A204.1 (cell line): Measurements from ENCODE around the gene PRKCA.

ENCODE experiments used
- FAIRE-seq: peaks from 2 replicates; lab custom pipeline; 2012; peaks lifted over from hg19 to GRCh38; lab: Jason Lieb, UNC

The PRKCA gene

DNA sequence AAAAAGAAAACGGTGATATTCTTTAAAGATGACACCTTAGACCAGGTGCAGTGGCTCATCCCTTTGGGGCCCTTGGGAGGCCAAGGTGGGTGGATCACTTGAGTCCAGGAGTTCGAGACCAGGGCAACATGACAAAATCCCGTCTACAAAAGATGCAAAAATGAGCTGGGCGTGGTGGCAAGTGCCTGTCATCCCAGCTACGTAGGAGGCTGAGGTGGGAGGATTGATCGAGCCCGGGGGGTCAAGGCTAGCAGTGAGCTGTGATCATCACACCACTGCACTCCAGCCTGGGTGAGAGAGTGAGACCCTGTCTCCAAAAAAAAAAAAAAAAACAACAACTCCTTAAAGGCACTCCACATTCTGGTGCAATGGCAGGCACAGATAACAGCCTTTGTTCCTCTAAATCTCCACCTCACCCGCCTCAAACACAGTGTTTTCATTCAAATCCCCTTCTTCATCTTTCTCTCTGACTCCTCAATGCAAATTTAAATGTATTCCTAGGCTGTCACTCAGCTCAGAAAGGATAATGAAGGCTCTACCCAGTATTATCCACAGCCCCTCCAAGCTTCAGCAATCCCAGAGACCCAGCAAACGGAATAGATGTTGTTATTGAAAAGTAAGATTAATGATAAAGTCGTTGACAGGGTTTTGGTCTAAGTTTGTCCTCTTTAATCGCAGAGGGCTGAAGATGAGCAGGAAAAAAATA lies 476.3 kb downstream of the PRKCA start:
- FAIRE-seq, result no peak

DNA sequence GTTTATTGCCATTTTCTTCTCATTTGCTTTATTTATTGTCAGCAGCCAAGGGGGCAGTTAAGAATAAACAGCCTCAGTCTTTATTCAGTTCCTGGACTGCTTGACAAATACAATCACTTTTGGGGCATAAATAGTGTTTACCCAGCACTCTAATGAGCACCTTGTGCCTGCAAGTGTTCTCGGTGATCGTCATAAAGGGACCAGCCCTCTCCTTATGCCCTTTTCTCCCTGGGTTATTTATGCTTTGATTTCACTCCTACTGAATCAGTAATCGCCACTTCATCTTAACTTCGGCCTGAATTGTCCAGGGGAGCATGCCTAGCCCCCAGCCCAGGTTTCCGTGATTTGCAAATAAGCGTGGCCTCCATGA lies 476.8 kb downstream of the PRKCA start:
- no peak for FAIRE-seq

- no peak for FAIRE-seq
Measured at GRCh38 chr17:66781135-66781534, 478.7 kb downstream of the PRKCA start.

DNA sequence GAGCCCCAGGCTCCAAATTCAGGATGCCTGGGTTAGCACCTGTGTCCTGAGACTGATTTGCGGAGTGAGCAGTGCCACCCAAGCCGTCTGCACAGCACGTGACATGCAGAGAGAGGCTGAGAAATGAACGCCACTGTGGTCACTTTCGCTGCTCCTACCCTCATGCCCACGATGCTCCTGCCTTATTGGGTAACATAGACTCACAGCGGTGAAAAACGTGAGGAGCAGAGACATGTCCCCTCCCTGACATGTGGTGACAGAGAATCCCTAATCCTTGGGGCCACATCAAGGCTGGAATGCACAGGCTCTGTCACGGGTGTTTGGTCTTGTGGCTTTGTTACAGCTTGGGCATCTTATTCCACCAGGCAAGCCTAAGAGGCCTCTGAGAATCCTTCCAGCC lies 480.4 kb downstream of the PRKCA start:
- FAIRE-seq, result no peak

DNA sequence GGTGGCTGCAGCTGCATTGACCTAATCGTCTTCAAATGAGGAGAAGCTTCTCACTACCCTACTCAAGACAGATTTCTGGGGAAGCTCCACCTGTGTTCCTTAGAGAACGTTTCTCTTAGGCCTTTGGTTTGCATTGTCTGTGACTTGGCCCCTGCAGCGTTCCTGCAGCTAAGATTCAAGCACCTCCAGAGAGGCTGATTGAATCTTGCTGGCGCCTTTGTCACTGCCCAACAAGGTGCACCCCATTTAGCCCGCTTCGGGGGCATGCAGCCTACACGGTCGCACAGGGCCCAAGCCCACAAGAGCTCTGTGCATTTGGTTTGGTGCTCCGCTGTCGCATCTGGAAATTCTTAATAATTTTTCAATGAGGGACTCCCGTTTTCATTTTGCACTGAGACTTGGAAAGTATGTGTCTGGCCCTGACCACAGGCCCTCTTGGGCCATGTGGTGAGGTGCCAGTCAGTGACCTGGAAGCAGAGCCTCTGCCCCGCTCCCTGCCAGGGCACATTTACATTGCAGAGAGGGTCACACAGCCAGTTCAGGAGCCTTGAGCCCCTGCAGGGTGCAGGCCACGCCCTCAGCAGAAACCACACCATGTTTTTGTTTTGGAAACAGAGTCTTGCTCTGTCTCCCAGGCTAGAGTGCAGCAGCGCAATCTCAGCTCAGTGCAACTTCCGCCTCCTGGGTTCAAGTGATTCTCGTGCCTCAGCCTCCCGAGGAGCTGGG lies 481.4 kb downstream of the PRKCA start:
- FAIRE-seq, result no peak

GRCh38 chr17:66784621-66785364 lies 482.4 kb downstream of the PRKCA start:
- FAIRE-seq, result no peak

DNA sequence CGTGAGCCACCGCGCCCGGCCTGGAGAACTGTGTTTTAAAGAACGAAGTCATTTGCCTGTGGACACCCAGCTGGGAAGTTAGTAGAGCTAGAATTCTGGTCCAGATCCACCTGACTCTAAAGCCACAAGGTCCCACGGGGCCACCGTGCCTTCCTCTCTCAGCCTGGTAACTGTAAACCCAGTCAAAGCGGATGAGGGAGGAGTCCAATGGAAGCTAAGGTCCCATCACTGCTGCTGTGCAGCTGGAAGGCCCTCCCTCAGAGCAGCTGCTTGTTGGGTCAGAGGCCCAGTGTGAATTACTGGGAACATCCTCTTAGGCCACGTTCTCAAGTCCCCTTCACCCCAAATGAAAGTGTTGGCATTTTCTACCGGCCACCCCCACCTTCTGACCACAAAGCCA lies 483.7 kb downstream of the PRKCA start:
- no peak for FAIRE-seq

DNA sequence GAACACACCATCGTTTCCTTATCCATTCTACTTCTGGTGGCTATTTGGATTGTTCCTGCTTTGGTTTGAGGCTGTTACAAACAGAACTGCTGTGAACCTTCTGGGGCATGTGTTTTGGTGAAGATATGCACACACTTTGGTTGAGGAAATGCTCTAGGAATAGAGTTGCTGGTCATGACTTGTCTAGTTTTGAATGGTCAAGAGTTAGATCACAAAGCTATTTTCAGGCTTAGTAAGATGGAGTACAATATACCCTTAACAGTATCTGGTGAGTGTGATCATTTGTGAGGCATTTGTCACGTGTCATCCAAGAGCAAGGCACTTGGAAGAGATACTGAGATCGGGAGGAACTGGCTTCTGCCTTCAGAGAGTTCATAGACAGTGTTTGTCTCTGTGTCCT lies 485.5 kb downstream of the PRKCA start:
- no peak for FAIRE-seq

GRCh38 chr17:66789093-66789492 lies 486.7 kb downstream of the PRKCA start:
- no peak for FAIRE-seq

GRCh38 chr17:66789961-66790437 lies 487.6 kb downstream of the PRKCA start:
- FAIRE-seq, result no peak

- FAIRE-seq, result no peak
Measured at GRCh38 chr17:66790501-66791061, 488.2 kb downstream of the PRKCA start.

DNA sequence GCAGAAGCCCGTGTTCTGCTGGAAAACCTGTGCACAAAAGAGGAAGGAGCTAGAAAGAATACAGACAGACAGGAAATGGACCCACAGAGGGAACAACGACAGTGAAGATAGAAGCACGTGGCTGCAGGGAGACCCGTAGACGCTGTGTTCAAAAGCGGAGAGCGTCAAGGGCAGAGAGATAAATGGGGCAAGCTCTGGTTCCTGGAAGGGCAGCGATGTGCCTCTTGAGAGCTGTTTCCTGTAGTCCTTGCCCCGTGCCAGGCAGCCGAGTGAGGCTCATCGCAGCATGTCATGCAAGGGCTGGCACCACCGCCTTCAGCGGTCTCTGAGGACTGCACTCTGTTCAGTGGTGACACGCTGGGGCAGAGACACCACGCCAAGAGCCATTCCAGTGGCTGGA lies 488.9 kb downstream of the PRKCA start:
- no peak for FAIRE-seq

GRCh38 chr17:66793814-66794213 lies 491.4 kb downstream of the PRKCA start:
- FAIRE-seq, result no peak

GRCh38 chr17:66795486-66795885 lies 493.1 kb downstream of the PRKCA start:
- FAIRE-seq, result no peak

DNA sequence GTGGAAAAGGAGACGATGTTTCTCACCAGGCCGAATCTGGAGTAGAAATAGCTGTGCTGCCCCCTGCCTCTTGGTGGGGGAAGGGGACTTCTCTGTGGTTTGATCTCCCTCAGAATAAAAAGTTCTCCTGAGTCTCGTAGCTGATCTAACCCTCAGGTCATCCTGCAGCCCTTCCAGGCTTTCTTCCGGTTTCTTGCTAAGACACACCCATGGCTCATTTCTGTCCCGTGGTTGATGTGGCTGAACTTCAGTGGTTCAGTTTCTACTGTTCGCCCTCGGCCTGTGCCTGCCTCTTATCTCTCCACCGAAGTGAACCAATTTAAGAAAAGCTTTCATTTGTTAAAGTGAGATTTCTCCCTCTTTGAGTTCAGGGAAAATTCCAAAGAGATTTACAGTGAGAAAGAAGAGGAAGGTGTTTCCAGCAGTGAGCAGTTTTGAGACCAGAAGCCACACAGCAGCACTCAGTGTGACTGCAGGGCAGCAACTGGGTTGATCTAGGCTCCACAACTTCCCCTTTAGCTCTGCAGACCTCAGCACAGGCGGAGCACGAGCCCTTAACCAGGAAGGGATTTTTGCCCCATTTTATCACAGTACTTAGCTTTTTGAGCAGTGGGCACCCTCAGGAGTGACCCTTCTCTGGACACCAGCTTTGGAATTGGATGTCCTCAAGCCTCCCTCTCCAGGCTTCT lies 497.6 kb downstream of the PRKCA start:
- no peak for FAIRE-seq

DNA sequence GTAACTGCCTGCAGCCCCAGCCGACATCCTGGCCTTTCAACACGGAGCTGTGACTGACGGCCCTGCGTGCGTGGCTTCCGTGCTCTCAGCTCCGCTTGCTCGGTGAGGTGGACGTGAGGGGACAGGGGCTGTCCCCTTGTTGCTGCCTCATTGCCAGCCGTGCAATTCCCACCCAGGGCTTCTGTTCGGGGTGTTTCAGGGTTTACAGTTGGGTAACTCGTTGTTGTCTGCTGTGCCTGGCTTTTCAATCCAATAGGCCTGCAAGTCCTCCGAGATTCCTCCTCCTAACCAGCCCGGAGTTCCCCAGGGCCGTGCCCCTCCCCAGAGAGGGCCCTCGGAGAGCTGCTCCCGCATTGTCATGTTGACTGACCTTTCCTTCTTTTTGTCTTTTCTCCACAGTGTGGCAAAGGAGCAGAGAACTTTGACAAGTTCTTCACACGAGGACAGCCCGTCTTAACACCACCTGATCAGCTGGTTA lies 501.1 kb downstream of the PRKCA start:
- no peak for FAIRE-seq

DNA sequence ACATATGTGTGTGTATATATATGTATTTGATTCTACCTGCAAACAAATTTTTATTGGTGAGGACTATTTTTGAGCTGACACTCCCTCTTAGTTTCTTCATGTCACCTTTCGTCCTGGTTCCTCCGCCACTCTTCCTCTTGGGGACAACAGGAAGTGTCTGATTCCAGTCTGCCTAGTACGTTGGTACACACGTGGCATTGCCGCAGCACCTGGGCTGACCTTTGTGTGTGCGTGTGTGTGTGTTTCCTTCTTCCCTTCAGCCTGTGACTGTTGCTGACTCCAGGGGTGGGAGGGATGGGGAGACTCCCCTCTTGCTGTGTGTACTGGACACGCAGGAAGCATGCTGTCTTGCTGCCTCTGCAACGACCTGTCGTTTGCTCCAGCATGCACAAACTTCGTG lies 503.2 kb downstream of the PRKCA start:
- no peak for FAIRE-seq

DNA sequence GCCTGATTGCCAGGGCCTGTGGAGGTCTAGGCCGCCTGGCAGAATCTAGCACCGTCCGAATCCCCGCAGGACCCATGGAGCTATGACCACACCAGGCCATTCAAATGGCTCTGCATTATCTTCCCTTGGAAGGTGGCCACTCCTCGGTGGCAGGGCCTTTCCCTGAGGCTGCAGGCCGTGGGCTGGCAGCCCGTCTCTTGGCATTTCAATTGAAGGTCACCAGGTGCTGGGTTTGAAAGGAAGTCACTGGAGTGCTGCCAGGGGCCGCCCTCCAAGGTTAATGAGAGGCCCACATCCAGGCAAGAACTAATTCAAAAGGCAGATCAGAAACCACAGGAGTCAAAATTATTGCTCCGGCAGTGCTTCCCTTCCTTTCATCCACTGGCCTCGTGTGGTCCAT lies 504.8 kb downstream of the PRKCA start:
- no peak for FAIRE-seq

GRCh38 chr17:66809408-66809807 lies 507.0 kb downstream of the PRKCA start:
- no peak for FAIRE-seq

DNA sequence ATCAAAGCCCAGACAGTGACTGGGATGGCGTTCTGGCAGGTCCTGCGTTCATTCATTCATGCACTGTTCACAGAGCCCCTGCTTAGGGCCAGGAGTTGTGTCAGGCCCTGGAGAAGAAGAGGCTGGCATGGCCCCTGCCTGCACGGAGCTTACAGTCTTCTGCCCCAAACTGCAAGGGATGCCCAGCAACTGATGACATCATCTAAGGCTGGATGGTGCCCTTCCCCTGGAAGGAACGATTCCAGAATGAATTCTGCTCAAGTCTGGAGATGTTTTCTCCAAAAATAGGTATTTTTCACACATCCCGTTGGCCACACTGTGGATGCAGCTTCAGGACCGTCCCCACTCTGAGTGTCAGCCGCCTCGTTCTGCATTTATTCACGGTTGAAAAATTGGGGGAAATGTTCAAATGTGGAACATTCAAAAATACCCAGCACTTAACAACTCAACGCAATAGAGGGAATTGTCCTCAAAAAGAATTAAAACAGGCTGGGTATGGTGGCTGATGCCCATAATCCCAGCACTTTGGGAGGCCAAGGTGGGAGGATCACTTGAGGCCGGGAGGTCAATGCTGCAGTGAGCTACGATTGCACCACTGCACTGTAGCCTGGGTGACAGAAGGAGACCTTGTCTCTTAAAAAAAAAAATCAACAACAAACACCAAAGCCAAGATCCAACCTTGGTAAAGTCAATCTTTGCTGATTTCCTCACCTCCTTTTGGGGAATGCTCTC lies 508.7 kb downstream of the PRKCA start:
- no peak for FAIRE-seq

GRCh38 chr17:66811683-66812054 lies 509.3 kb downstream of the PRKCA start:
- no peak for FAIRE-seq

GRCh38 chr17:66812571-66812970 lies 510.2 kb downstream of the PRKCA start:
- FAIRE-seq, result no peak
